ENCODE data around the gene BNC2.

Gene BNC2

GRCh38 chr9:16680541-16680940 is 189.9 kb downstream of the BNC2 start:
- DNase-seq (ENCODE audit: low read depth in 4 of 4, low spot score in 1 of 4): no peak

GRCh38 chr9:16679327-16679821 is 191.1 kb downstream of the BNC2 start:
- DNase-seq (ENCODE audit: low read depth in 4 of 4, low spot score in 1 of 4): no peak

GRCh38 chr9:16676519-16676918 is 194.0 kb downstream of the BNC2 start:
- DNase-seq (ENCODE audit: low read depth in 4 of 4, low spot score in 1 of 4): no peak

- DNase-seq (ENCODE audit: low read depth in 4 of 4, low spot score in 1 of 4): no peak
These were observed 195.3 kb downstream of the BNC2 start for GRCh38 chr9:16675131-16675530.

GRCh38 chr9:16673171-16673570 is 197.3 kb downstream of the BNC2 start:
- DNase-seq (ENCODE audit: low read depth in 4 of 4, low spot score in 1 of 4): no peak

GRCh38 chr9:16672501-16672900 is 198.0 kb downstream of the BNC2 start:
- no peak for DNase-seq (ENCODE audit: low read depth in 4 of 4, low spot score in 1 of 4)

GRCh38 chr9:16671591-16672137 is 198.8 kb downstream of the BNC2 start:
- DNase-seq (ENCODE audit: low read depth in 4 of 4, low spot score in 1 of 4): no peak

GRCh38 chr9:16670791-16671190 is 199.7 kb downstream of the BNC2 start:
- no peak for DNase-seq (ENCODE audit: low read depth in 4 of 4, low spot score in 1 of 4)

- no peak for DNase-seq (ENCODE audit: low read depth in 4 of 4, low spot score in 1 of 4)
These were observed 201.7 kb downstream of the BNC2 start for GRCh38 chr9:16668734-16669295.

- DNase-seq (ENCODE audit: low read depth in 4 of 4, low spot score in 1 of 4): no peak
These were observed 206.3 kb downstream of the BNC2 start for GRCh38 chr9:16664211-16664610.

GRCh38 chr9:16661816-16662215 is 208.7 kb downstream of the BNC2 start:
- DNase-seq (ENCODE audit: low read depth in 4 of 4, low spot score in 1 of 4): no peak

GRCh38 chr9:16659096-16659495 is 211.4 kb downstream of the BNC2 start:
- no peak for DNase-seq (ENCODE audit: low read depth in 4 of 4, low spot score in 1 of 4)

GRCh38 chr9:16656432-16657169 is 213.9 kb downstream of the BNC2 start:
- DNase-seq (ENCODE audit: low read depth in 4 of 4, low spot score in 1 of 4): no peak

- DNase-seq (ENCODE audit: low read depth in 4 of 4, low spot score in 1 of 4): no peak
These were observed 215.8 kb downstream of the BNC2 start for GRCh38 chr9:16654596-16655126.

GRCh38 chr9:16653491-16654399 is 216.7 kb downstream of the BNC2 start:
- DNase-seq (ENCODE audit: low read depth in 4 of 4, low spot score in 1 of 4): no peak

GRCh38 chr9:16652582-16652981 is 217.9 kb downstream of the BNC2 start:
- DNase-seq (ENCODE audit: low read depth in 4 of 4, low spot score in 1 of 4): no peak

GRCh38 chr9:16651446-16651964 is 219.0 kb downstream of the BNC2 start:
- no peak for DNase-seq (ENCODE audit: low read depth in 4 of 4, low spot score in 1 of 4)

GRCh38 chr9:16645970-16646369 is 224.5 kb downstream of the BNC2 start:
- no peak for DNase-seq (ENCODE audit: low read depth in 4 of 4, low spot score in 1 of 4)

- DNase-seq (ENCODE audit: low read depth in 4 of 4, low spot score in 1 of 4): no peak
These were observed 227.9 kb downstream of the BNC2 start for GRCh38 chr9:16642421-16643109.

- DNase-seq (ENCODE audit: low read depth in 4 of 4, low spot score in 1 of 4): no peak
These were observed 229.8 kb downstream of the BNC2 start for GRCh38 chr9:16640649-16641048.
